ACHN (cell line): Measurements from ENCODE around the gene INTS7.
A peak's percentile ranks its signal among the peaks of the same experiment; 100 is the strongest.
"Not testable (repeated sequence)": the region's sequence is repeated elsewhere in the genome, so short reads cannot be mapped to it uniquely, and the experiment has no call there.

Source experiments
- DNase-seq: peaks from one replicate; pipeline ENCODE4 v3.0.0-alpha.2; 2015
- in situ Hi-C: cut with HindIII; loops from 2 replicates; pipeline ENCODE4 v1.10.0; 2017; ENCODE audit warnings: low sequenced_read_pairs, low pct_ligation_motif_present, low pct_unique_long_range_greater_than_20kb

Gene INTS7

DNA sequence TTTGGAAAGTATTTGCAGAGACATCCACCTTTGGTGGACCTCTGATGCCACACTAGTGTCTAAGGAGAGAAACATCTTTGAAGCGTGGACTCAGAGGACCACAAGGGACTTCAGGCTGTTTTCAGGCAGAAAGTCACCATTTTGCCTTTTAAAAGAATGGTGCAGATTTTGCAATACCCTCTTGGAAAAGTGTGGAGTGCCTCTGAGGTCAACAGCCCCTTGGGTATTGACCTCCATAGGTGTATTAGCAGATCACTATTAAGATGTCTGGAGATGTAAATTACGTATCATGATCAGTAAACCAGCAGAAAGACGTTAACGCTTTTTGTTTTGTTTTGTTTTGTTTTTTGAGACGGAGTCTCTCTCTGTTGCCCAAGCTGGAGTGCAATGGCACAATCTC lies 87.0 kb downstream of the INTS7 start:
- DNase-seq: no peak
- in situ Hi-C loops: no loop called here

DNA sequence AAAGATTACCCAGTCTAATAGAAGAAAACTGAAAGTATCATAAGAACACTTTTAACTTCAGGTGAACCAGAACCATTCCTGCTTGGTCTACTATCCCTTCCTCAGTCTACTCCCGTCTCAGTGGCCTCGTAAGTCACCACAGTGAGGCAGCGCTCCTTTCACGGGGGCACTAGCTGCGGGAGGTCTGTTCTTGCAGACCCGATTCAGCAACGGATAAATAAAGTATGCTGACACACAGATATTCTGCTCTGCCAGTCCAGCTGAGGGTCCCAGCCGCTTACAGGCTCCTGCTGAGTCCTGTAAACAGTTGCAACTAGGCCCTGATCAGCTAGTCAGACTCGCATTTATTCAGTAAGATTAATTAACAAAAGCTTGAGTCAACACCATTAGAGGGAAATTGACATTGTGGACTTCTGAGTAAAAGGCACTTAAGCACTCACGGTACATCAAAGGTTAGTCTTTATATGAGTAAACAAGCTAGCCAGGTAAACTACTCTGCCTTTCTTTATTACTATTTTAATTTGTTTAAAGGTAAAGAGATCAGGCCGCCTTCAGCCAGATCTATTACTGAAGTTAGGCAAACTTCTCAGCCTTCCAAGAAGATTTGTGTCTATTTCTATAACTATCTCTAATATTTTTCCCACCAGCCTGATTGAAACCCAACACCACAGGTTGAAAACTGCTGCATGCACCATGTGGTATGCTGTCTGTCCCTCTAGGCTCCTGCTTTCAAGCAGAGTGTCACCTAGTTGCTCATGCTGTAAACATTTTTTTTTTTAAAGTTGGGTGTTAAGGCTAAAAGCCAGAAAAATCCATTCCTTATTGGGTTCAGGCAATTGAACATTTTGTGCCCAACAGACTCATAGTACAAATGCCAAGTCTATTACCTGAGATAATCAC lies 87.7 kb downstream of the INTS7 start:
- DNase-seq: no peak
- in situ Hi-C loops: no loop called here

DNA sequence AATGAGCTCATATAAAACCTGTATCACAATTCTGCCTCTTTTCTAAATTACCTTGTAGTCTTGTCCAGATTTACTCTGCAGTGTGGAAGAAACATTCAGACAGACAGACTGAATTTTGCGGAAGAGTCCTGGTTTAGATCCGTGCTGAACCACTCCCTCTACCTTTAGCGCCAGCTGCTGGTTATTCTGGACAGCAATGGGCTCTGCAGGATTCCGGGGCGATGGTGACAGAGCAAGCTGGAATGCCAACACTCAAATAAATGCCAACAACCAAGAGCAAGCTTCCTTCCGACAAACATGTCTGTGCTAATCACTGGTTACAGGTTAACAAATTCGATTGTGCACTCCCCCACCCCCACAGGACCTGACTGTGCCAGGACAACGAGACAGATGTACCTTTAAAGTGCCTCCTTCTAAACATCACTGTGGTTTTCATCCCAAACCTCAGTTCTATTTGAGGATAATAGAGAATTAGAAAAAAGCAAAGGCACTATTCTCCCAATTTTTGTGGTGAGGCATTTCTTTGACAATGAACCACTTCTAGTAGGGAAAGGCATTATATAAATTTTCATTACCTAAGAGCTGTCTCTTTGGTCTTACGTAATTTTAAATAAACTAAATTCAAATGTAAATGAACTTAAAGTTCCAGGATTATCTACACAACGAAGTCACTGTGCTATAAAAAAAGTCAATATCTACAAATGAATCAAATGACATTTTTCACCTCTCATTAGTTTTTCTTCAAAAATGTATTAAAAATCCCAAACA lies 90.4 kb downstream of the INTS7 start:
- in situ Hi-C loops: no loop called here

DNA sequence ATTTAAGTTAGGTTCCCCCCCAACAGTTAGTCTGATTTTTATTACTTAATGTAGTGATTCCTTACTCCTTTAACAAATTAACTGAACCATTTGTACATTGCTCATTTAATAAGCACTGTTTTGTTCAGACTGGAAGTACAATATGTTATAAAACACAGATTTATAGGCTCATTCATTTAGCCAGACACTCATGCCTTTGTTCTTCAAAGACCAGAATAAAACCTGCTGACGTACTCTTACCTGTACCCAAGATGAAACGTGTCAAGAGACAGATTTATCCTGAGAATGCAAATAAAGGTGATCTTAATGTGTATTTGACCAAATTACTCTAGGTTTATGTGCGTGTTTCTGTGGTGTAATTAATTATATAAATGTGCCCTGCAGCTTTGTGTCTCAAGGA lies 92.8 kb downstream of the INTS7 start:
- in situ Hi-C loops: no loop called here
- DNase-seq: no peak

More for the DNA sequence above, 90.4 kb downstream of the INTS7 start:
- DNase-seq: peak; percentile 93

DNA sequence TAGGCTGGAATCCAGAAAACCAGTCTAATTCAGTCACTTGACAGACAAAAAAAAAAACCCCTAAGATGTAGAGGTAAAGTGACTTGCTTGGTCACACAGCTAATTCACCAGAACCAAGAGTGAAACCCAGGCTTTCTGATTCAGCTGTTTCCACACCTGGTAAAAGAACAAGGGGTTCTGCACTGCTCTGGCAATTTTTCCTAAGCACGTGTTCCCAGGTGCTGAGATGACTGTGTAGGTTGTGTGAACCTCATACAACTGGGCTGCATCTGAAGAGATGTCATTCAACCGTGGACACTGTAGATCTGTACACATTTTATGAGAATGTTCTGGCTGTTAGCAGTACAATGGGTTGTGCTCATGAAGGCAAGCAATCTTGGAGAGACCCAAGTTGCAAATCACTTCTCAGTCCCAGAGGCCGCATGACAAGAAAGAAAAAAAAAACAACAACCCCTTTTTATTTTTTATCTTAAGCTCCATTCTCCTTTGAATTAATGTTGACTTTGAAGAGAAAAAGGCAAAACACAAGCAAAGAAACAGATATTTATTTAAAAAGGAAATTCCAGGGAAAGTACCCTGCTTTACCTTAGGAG lies 95.4 kb downstream of the INTS7 start:
- DNase-seq: no peak
- in situ Hi-C loops: no loop called here

DNA sequence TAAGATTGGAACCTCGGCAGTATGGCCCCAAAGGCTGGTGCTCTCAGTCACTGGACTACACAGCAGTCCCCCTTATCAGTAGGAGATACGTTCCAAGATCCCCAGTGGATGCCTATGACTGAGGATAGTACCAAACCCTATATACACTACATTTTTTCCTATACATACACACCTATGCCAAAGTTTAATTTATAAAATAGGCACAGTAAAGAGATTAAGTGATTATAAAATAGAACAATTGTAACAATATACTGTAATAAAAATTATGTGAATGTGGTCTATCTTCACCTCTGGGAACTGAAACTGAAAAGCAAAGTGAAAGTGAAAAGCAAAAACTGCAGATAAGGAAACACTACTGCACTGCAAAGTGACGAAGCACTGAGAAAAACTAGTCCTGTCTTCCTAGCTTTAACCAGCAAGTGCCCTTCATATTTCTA lies 96.8 kb downstream of the INTS7 start:
- DNase-seq: peak; percentile 24
- in situ Hi-C loops: no loop called here

DNA sequence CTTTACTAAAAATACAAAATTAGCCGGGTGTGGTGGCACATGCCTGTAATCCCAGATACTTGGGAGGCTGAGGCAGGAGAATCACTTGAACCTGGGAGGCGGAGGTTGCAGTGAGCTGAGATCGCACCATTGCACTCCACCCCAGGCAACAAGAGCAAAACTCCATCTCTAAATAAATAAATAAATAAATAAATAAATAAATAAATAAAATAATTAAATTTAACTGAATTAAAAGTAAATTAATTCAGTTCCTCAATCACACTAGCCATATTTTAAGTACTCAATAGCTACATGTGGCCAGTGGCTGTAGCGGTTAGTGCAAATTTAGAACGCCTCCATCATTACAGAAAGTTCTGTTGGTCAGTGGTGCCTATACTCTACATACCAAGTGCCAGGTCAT lies 97.9 kb downstream of the INTS7 start:
- in situ Hi-C loops, DNase-seq: not testable (repeated sequence)

DNA sequence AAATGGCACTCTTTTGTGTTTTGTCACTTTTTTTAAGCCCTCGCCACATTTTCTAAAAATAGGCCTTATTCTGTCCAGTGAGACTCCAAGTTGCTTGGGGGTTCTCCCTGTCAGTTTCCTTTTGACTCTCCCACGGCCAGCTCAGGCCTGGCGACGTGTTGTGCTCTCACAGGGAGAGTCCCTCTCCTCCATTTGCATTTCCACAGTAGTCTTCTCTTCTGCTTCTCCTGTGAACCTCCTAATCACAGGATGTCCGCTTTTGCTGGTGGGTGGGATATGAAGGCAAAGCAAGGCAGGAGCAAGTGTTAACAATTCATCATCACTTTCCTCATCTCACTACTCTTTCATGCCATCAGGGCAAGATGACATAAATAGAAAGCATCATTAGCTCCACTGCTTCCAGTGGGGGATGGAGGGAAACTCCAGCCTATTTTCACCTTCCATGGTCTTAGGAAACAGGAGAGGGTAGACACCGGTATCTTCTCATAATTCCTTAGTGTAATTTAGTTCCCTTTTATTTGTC lies 99.8 kb downstream of the INTS7 start:
- in situ Hi-C loops: no loop called here
- DNase-seq: no peak

DNA sequence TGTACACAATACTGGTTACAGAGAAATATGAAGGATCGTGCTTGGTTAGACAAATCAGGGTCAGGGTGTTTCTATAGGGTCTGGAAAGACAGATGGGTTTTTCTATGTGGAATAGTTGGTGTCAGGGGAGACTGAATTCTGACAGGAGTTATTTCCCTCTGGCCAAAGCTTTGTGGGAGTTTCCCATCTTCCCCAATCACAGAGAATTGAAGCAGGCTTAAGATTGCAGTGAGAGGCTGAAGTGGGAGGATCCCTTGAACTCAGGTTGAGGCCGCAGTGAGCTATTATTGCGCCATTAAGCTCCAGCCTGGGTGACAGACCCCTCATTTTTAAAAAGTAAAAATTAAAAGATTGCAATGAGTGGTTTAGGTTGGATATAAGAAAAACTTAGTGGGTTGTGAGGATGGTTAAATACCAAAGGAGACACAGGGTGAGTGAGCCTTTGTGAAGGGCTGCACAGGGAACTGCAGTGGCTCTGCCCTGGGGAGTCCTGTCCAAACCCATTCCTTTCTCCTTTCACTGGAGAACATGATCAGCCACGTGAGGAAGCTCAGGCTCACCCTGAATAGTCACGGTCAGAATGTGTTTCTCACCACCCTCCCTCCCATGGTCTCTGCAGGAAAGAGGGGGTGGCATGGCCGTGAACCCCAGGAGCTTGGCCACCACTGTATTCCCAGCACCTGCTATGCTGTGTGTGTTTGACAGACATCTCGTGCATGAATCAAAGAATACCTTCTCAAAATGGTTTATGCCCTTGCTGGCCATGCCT lies 101.2 kb downstream of the INTS7 start:
- in situ Hi-C loops: no loop called here
- DNase-seq: no peak

DNA sequence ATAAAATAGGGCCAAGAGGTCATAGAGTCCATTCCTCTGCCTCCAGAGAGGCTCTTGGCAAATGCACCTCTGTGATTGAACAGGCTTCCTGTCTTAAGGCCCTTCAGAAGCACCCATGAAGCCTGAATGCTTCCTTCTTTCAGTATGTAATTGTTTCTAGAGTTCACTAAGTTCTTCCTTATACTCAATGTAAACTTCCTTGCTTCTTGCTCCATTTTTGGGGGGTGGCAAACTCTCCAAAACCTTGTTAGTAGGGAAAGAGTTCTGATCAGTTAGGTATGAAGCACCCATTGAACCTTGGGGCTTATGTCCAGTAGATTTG lies 102.5 kb downstream of the INTS7 start:
- DNase-seq: no peak
- in situ Hi-C loops: no loop called here

DNA sequence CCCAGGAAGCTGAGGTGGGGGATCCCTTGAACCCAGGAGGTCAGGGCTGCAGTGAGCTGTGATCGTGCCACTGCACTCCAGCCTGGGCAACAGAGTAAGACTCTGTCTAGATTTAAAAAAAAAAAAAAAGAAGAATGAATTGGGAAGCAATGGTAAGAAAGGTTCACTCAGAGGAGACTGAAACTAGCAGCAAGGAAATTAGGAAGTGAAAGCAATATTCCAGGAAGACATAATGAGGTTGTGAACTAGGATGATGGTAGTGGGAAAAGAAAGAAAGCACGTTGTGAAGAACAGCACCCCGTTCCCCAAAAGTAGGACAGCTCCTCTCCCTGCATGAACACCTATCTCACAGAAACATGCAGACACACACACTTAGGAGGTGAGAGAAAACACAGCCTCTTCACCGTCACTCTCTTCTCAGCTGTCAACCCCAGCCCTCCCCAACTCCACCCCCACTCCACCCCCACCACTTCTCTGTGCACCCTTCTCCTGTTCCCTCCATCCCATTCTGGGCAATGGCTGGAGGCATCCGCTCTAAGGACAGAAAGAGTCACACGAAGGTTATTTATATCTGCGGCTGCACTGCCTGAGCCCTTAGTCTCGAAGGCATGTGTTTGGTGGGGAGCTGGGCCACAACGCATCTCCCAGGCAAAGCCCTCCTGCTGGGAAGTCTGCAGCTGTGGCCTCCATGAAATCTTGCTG lies 103.0 kb downstream of the INTS7 start:
- in situ Hi-C loops: no loop called here
- no peak for DNase-seq

DNA sequence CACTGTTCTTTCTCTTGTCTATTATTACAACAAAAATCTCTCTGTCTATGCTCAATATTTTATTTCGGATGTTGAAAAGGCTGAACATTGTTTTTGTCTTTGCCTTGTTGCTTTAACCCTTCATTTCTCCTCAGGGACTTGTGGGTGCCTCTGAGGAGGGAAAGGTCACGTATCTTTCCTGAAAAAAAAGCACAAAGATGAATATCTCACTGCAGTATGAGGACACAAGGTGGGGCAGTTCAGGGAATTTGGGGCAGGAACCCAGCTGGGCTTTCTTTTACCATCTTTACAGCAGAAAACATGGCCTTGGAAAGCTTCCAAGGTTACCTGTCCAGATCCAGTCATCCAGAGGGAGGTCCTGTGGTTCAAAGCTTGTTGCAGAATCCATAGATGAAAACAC lies 105.7 kb downstream of the INTS7 start:
- in situ Hi-C loops: no loop called here

DNA sequence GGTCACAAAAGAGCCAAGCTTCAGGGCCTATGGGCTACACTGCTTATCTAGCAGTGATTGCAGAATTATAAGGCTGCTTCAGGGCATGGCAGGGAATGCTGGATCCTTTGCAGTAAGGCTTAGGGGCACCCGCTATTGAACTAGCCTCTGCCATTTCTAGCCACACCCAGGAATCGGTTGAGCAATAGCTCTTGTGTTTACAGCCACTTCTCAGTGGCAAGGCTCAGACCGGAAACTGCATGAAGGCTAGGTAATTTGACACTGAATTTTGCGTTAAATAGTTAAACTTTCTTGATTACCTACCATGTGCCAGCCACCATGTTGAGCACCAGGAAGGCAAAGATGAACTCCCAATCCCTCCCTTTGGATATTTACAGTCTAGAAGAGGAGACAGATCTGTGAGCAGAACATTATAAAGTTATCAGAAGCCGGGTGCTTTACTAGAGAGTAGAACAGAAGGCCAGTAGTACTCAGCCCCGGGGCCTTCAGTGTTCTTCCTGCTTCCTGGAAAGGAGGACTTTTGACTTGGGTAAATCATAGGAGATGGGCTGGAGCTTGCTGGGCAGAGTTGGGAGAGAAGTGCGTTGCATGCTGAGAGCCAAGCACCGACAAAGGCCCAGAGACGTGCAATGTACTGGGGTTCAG lies 106.2 kb downstream of the INTS7 start:
- in situ Hi-C loops: no loop called here
- no peak for DNase-seq

More for the DNA sequence above, 105.7 kb downstream of the INTS7 start:
- DNase-seq: no peak

DNA sequence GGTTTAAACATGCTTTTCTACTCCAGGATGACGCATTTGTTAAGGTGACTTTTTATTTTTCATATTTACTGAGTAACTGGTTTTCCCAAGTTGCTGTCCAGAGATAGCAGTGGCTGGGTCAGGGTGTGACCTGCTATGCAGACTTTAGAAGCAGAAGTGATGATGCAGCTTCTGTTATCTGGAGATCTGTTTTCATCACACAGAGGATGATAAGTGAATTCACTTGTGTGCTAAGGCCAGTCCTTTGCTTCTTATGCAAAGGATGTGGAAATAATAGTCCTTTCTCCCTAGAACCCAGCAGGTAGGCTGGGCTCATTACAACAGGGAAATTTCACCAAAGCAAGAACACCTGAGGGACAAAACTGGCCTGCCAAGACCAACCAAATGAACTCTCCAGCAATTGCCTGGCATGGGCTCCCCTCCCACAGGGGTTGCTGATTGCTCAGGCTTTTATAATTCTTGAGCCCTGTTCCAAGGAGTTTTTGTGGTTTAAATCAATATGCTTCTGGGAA lies 107.0 kb downstream of the INTS7 start:
- in situ Hi-C loops: no loop called here
- DNase-seq: no peak

DNA sequence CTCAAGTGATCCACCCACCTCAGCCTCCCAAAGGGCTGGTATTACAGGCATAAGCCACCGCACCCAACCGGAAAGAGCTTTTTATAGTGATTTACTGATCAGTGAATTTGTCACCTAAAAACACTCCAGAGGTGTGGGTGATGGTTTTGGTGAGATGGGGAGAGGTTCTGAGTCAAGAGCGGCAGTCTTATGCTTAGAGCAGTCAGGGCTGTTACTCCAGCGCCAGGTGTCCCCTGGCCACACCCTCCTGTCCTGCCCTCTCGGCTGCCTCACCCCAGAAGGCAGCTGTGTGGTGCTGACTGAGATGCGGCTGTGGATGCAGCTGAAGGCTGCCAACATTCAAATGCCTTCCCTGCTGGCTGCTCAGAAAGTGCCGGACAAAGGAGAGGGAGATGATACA lies 110.3 kb downstream of the INTS7 start:
- no peak for DNase-seq
- in situ Hi-C loops: no loop called here

DNA sequence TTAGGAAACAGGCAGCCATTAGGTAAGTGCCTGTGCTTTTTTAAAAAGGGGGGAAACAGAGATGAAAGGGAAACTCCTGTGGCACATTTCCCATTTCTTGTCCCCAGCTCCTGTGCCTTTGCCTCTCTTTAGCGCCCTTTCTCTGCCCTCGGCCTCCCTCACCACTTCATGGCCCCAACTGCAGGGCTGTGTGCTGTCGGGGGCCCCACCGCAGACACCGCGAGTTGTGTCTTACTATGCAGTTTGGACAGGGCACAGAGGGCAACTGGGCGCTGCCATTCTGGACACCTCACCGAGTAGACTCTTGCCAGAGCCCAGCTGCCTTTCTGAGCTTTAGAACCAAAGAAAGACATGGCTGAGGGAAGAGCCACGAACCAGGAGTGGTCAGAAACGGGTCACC lies 111.1 kb downstream of the INTS7 start:
- in situ Hi-C loops: no loop called here
- no peak for DNase-seq

DNA sequence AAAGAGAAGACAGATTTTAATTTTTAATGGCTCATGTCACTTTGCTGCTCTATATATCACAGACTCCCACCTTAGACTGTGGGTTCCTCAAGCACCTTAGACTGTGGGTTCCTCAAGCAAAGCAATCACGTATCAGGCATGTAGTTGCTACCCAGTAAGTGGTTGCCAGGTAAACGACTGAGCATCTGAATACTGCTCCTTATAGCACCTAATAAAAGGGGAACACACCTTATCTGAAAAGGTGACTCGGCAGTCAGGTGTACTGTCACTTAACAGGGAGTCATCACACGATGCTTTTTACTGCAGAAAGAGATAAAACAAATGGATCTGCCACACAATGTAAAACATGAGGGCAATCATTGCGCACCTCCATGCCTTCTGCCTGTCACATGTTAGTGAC lies 112.3 kb downstream of the INTS7 start:
- in situ Hi-C loops: no loop called here

More for the DNA sequence above, 112.3 kb downstream of the INTS7 start:
- no peak for DNase-seq
